AG10803 (cell line): ENCODE results near the gene LMBR1.
"Not testable (repeated sequence)": the region's sequence is repeated elsewhere in the genome, so short reads cannot be mapped to it uniquely, and the experiment has no call there.

Source experiments
- DNase-seq: peaks from one replicate; pipeline ENCODE4 v3.0.0; 2010; ENCODE audit warnings: low read depth
- H3K4me3 ChIP-seq: 2 replicates; pipeline ENCODE4 v1.5.1; 2011; ENCODE audit warnings: mild to moderate bottlenecking, low read length, control low read depth
- CTCF ChIP-seq: conservative IDR thresholded peaks from 2 replicates; pipeline ENCODE4 v1.5.1; 2011; ENCODE audit warnings: mild to moderate bottlenecking, low read length, control low read depth, inconsistent platforms

LMBR1 gene

DNA sequence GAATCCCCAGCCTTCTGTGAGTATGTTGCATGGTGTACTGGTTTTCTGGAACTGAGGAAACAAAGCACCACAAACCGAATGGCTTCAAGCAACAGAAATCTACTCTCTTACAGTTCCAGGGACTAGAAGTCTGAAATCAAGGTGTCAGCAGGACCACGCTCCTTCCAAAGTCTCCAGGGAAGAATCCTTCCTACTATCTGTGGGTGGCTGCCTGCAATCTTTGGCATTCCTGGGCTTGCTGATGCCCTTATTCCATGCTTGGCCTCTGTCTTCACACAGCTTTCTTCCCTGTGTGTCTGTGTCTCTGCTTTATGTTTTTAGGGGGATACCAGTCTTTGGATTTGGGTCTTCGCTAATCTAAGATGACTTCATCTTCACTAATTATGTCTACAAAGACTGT is 81.3 kb downstream of the LMBR1 start:
- H3K4me3 ChIP-seq, result no peak overlapping the region
- no peak for DNase-seq
- TF ChIP-seq CTCF, result no peak

- H3K4me3 ChIP-seq, DNase-seq: not testable (repeated sequence)
Measured at GRCh38 chr7:156803656-156804055, 89.3 kb downstream of the LMBR1 start.

GRCh38 chr7:156802214-156802613 is 90.8 kb downstream of the LMBR1 start:
- TF ChIP-seq CTCF, result no peak
- H3K4me3 ChIP-seq, result no peak overlapping the region
- no peak for DNase-seq

GRCh38 chr7:156795415-156795814 is 97.6 kb downstream of the LMBR1 start:
- TF ChIP-seq CTCF, result no peak
- no peak overlapping the region for H3K4me3 ChIP-seq
- no peak for DNase-seq

DNA sequence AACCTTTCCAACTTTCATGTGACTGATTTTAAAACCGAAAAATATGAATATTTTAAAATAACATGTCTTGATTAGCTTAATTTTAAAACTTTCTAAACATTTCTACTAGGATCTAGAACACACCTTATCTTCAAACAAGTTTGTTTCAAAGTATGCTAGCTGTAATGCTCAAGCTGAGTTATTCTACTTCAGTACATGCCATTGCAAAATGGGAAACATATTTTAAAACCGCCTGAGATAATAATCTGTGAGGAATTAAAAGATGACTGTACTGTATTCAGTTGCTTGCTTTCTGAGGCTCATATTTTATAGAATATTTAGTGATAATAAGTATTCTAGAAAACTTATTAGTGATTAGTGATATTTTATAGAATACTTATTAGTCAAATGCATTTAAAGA is 99.6 kb downstream of the LMBR1 start:
- H3K4me3 ChIP-seq, result no peak overlapping the region
- DNase-seq, result no peak
- no peak for TF ChIP-seq CTCF

- TF ChIP-seq CTCF, result no peak
- no peak for DNase-seq
- H3K4me3 ChIP-seq, result no peak overlapping the region
Measured at GRCh38 chr7:156792611-156793010, 100.4 kb downstream of the LMBR1 start.

- no peak overlapping the region for H3K4me3 ChIP-seq
- TF ChIP-seq CTCF, result no peak
- DNase-seq, result no peak
Measured at GRCh38 chr7:156791241-156791640, 101.7 kb downstream of the LMBR1 start.

DNA sequence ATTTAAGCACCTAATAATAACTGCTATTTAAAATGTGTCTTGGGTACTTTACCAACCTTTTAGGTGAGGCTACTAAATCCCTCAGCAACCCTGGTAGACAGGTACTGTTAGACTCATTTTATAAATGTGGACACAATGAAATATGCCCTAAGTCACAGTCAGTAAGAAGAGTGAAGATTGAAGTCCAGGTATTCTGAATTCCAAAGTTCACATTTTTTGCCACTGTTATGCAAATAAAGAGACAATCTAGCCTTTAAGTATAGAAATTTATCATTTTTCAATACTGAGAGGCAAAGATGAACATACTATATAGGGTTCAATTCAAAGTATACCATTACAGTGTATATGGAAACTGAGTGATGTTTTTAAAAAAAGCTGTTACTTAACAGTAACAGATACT is 102.7 kb downstream of the LMBR1 start:
- H3K4me3 ChIP-seq, result no peak overlapping the region
- DNase-seq, result no peak
- TF ChIP-seq CTCF, result no peak
